GM21786 (cell line): ENCODE results near the gene PLA2G1B.

Experiments used
- ATAC-seq: cut with Tn5 transposase; IDR thresholded peaks from one replicate; pipeline ENCODE4 v1.9.1; 2021; ENCODE audit not compliant: unreplicated experiment

PLA2G1B gene

DNA sequence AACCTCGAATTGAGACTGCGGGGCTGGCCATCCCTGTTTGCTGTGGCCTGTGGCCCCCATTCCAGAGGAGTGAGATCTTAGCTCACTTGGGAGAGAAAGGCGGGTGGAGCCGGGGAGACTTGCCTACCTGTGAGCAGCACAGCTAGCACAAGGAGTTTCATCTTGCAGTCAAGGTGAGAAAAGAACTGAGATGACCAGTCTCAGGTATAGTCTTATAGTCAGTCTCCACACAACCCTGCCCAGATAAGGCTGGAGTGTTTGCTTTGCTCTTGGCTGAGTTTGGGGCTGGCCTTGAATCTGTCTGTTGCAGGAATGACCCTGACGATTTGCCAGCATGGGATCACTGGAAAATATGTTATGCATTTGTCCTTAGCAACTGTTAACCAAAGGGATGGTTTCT is at the start of gene PLA2G1B:
Gene PLA2G1B, minus strand, starts transcription at position 187 of the 400 bp plus-strand sequence. Its CDS starts 26 bp downstream, at position 161.
- ATAC-seq: no peak

- ATAC-seq: no peak
These were observed 49.5 kb upstream of the PLA2G1B start for GRCh38 chr12:120376934-120377572.

GRCh38 chr12:120376416-120376815 is 48.8 kb upstream of the PLA2G1B start:
- ATAC-seq: no peak

DNA sequence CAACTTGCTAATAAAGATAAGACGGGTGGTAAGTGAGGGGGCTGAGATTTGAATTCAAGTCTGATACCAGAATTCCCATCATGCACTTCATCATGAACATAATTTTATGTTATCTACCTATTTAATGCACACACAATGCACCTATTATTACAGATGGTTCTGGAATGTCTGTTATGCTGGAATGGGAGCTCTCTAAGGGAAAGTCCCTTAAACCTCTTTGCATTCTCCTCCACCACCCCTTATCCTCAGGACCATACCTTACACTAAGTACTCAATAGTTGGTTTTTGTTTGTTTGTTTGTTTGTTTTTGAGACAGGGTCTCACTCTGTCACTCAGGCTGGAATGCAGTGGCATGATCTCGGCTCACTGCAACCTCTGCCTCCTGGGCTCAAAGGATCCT is 48.4 kb upstream of the PLA2G1B start:
- no peak for ATAC-seq

DNA sequence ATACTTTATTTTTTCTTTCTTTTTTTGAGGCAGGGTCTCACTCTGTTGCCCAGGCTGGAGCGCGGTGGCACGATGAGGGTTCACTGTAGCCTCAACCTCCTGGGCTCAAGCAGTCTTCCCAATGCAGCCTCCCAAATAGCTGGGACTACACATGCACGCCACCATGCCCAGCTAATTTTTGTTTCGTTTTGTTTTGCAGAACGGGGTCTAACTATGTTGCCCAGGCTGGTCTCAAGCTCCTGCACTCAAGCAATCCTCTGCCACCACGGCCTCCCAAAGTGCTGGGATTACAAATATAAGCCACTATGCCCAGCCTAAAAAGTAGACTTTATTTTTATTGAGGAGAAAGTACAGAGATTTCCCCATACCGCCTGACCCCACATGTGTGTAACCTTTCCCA is 46.1 kb upstream of the PLA2G1B start:
- ATAC-seq: no peak

DNA sequence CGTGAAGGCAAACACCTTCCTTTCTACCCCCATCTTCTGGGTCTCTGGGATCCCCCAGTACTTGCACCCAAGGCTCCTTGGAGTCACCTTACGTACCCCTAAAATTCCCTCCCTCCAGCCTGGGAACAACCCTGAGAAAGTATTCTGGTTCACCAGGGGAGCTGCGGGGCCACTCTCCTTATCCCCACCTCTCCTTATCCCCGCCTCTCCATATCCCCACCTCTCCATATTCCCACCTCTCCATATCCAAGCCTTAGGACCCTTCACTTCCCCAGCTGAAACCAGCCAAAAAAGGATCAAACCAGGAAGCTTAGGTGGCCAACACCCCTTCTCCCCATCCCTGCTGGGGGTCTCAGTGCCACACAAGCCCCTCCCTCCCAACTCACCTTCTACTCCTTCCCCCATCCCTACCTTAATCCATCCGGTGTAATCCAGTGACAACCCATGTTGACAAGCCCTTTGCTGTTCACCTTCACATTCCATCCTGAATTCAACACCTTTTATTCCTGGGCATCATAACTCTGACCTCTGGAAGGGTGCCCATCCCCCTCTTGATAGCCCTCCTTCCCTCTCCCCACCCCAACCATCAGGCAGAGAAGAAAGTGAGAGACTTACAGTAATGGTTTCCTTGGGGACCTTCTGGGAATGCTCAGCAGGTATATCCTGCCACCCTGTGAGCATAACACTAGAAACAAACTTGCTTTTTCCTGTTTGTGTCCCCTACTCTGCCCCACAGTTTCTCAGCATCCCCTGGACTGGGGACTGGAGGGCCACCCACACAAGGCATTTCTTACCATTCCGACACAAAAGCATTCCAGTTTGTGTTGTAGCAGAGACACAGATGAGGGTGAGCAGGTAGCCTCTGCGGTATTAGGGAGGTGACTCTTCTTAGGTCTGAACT is 43.0 kb upstream of the PLA2G1B start:
- no peak for ATAC-seq

DNA sequence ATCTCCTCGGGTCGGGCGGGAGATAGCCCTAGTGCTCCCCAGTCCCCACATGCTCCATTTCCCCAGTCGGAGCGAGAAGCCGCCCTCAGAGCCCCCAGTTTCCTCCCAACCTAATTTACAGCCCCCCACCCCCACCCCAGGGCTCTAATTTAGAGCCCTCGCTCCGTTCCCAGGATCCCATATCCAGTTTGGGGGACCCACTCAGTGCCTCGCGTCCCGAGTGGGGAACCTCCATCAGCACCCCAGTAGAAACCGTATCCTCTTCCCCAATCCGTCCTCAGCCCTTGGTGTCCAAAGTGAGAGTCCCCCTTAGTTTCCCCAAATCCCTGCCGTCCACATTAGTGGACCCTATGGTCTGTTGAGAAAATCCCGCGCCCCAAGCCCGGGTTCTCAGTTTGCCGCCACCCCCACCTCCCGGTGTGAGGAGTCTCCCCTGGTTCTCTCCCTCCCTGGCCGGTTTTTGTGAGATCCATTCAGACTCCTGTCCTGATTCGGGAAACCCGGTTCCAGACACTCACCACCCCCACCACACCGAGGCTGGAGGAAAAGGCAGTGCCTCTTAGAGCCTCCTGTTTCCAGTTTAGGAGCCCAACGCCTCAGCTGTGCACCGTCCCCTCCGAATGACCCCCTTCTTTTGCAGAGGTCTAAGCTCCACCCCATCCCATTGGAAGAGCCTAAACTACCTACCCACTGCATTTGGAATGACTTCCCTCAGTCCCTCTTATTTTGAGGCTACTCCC is 42.2 kb upstream of the PLA2G1B start:
- no peak for ATAC-seq

- ATAC-seq: no peak
These were observed 41.4 kb upstream of the PLA2G1B start, which contains the start of gene MSI1 for GRCh38 chr12:120368789-120369602. Gene MSI1, minus strand, starts transcription at chr12:120369164. Its CDS starts 73 bp downstream, at chr12:120369091.

DNA sequence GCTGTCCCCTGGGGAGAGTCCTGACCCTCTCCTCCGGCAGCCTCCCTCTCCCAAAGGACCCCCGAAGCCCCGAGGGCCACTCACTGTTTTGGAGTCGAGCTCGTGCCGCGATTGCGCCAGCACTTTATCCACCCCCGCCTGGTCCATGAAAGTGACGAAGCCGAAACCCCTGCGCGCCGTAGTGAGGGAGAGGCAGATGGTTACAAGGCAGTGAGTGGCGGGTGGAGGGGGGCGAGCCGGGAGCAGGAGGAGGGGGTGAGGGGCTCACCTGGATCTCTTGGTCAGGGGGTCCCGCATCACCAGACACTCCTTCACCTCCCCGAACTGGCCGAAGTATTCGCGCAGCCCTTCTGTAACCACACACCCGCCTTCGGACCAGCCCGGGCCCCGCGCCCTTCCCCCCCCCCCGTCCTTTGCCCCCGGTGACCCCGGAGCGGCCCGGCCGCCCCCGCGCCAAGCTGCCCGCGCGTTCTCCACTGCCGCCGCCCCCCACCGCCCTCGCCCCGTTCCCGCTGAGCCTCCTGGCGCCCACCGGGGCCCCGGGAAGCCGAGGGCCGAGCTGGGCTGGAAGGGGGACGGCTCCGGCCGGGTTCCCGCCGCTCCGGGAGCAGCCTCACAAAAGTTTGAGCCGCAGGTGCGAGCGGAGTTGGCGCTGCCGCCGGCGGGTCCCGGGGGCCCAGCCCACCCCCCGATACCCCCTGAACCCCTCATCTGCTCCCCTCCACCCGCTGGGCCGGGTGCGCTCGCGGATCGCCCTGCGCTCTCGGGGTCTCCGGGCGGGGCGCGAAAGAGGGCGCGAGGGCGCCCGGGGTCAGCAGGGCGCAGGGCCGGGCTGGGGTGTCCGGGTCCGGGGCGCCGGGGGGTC is 40.6 kb upstream of the PLA2G1B start:
- no peak for ATAC-seq

DNA sequence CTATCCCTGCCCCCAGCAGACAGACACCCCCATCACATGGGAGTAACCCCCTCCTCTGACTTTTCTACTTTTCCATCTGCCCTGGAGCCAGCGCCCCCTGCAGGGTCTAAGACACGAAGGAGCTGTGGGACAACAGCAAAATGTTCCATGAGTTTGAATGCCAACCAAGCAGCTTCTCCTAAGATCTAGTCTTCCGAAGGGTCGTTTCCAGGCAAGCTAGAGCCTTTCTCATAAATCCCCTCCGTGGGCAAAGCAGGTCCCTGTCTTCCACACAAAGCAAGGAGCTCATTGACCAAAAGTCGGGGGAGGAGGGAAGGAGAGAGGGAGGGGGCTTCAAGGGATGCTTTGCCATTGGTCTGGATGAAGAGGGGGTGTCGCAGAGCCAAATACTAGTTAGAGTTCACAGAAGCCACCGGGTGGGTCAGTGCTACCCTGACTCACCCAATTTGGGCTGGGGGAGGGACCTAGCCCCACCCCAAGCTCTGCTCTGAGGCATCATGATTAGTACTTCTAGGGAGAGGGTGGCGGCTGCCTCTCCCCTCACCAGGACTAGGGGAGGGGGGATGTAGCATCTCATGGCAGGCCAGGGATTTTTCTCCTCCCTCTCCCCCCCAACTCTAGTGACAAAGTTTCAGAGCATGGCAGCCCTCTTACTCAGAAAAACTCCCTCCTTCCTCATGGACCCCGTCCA is 39.8 kb upstream of the PLA2G1B start:
- ATAC-seq: no peak

GRCh38 chr12:120366845-120367232 is 39.3 kb upstream of the PLA2G1B start:
- no peak for ATAC-seq

GRCh38 chr12:120366341-120366705 is 38.7 kb upstream of the PLA2G1B start:
- ATAC-seq: no peak

- ATAC-seq: no peak
These were observed 38.2 kb upstream of the PLA2G1B start for GRCh38 chr12:120365675-120366340.

DNA sequence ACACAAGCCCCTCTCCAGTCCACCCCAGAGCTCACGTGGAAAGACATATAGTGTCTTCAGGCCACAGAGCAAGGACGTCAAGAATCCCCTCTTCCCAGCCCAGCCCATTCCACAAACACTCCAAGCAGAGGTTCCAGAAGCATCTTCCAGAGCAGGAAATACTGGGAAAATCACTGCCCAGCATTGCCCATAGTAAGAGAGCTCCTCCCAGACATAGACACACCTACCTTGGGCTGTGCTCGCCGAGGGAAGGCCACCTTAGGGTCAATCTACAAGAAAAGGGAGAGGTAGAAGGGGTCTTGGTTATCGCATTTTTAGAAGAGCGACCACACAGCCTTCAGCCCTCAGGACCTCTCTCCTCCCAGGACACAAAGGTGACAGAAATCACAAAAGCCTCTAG is 36.9 kb upstream of the PLA2G1B start:
- ATAC-seq: no peak

DNA sequence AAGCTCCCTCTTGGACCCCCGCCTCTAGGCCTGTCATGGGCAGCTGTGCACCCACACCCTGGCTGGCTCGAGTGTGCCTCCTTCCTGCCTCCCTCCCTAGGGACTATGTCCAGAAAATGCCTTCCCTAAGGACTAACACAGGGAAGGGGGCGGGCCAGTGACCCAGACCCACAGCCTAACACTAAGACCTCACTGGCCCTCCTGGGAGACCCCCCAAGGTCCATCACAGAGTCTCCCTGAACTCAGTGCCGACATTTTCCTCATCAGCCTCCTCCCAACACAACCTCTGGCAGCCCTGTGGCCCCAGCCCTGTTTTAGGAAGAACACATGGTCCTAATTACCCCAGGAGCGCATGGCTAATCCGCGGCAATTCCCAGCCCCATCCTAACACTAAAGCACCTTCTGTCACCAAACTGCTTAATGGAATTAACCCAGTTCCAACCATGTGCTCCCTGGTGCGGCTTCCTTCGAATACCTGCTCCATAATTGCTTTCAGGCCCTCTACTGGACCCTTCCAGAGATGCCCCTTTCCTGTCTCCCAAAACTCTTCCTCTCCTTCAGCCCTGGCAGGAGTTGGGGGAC is 35.8 kb upstream of the PLA2G1B start:
- no peak for ATAC-seq

- no peak for ATAC-seq
These were observed 35.1 kb upstream of the PLA2G1B start for GRCh38 chr12:120362516-120363273.

- no peak for ATAC-seq
These were observed 34.1 kb upstream of the PLA2G1B start for GRCh38 chr12:120361506-120362208.
